GM21360 (cell line): ENCODE measurements around the gene PGPEP1.
"Not testable (repeated sequence)": the region's sequence is repeated elsewhere in the genome, so short reads cannot be mapped to it uniquely, and the experiment has no call there.

Experiments used
- ATAC-seq: cut with Tn5 transposase; IDR thresholded peaks from one replicate; pipeline ENCODE4 v1.9.1; 2021; ENCODE audit warnings: mild to moderate bottlenecking, moderate library complexity; ENCODE audit not compliant: unreplicated experiment

Gene PGPEP1

DNA sequence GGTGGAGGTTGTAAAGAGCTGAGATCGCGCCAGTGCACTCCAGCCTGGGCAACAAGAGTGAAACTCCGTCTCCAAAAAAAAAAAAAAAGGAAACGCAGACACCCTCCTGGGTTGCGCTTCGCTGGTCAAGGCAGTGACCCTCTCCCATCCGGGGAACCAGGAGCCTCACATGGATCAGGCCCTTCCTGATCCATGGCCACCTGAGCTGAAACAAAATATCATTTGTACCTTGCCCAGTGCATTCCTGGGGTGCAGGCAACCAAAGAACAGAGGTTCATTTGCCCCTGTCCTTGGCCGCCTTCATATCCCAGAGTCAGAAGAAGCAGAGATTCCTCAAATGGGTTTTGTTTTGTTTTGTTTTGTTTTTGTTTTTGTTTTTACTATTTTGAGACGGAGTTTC, 9.5 kb upstream of the PGPEP1 start:
- ATAC-seq, result no peak

DNA sequence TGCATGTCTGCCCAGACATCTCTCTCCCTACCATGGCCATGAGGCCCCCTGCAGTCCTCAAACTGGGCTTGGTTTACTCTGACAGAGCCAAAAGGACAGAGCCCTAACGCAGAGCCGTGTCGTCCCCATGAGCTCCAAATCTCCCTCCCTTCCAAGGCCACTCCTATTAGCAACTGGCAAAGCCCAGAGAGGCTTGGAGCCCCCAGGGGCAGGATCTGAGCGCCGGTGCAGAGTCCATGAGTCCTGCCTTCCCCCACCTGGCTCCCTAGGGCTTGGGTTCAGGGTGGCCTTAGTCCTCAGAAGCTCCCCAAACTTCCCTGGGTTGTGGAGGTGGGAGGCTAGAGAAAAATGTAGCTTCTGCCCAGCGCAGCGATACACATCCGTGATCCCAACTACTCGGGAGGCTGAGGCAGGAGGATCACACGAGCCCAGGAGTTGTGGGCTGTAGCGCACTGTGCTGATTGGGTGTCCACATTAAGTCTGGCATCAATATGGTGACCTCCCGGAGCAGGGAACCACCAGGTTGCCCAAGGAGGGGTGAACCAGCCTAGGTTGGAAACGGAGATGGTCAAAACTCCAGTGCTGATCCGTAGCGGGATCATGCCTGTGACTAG, 7.4 kb upstream of the PGPEP1 start:
- ATAC-seq, result no peak

DNA sequence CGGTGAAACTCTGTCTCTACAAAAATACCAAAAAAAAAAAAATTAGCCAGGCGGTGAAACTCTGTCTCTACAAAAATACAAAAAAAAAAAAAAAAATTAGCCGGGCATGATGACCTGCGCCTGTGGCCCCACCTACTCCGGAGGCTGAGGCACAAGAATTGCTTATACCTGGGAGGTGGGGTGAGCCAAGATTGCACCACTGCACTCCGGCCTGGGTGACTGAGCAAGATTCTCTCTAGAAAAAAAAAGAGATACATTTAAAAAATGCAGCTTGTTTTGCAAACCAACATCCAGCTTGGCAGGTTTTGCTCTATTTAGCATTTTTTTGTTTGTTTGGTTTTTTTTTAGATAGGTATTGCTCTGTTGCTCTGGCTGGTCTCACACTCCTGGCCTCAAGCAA, 6.7 kb upstream of the PGPEP1 start:
- ATAC-seq, result no peak

DNA sequence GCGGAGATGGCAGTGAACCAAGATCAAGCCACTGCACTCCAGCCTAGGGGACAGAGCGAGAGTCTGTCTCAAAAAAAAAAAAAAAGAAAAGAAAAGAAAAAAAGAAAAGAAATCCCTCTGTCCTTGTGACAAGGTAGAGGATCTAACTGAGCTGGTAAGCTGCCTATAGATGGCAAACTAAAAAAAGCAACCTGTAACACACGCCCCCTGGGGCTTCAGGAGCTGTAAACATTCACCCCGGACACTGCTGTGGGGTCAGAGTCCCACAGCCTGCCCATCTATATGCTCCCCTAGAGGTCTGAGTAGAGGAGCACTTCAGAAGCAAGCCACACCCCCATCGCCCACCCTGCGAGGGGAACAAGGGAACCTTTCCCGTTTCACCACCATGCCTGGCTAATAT, 4.3 kb upstream of the PGPEP1 start:
- no peak for ATAC-seq

DNA sequence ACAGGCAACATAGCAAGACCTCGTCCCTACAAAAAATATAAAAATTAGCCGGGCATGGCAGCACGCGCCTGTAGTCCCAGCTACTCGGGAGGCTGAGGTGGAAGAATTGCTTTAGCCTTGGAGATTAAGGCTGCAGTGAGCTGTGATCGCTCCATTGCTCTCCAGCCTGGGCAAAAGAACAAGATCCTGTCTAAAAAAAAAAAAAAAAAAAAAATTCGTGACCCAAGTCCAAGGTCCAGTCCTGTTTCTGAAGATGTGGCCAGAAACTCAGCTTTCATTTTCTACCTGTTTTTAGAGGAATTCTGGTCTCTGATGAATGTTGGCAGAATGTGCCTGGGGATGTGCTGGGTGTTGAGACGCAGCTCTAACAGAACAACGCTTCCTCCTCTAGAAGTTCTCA, 1.9 kb upstream of the PGPEP1 start:
- ATAC-seq, result no peak

DNA sequence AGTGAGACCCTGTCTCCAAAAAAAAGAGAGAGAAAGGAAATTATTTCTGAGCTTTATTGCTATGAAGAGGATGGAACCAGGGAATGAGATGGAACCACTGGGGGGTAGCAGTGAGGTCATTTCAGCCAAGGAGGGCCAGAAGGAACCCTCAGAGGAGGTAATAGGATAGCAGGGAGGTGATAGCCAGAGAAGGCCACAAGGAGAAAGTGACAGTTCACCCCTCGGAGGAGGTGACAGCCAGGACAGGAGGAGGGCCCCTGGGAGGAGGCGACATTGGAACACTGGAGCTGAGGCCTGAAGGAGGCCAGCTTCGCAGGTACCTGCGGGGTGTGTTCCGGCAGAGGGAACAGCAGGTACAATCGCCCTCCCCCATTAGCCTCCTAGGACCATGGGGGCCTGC, 675 bp upstream of the PGPEP1 start:
- ATAC-seq, result no peak

DNA sequence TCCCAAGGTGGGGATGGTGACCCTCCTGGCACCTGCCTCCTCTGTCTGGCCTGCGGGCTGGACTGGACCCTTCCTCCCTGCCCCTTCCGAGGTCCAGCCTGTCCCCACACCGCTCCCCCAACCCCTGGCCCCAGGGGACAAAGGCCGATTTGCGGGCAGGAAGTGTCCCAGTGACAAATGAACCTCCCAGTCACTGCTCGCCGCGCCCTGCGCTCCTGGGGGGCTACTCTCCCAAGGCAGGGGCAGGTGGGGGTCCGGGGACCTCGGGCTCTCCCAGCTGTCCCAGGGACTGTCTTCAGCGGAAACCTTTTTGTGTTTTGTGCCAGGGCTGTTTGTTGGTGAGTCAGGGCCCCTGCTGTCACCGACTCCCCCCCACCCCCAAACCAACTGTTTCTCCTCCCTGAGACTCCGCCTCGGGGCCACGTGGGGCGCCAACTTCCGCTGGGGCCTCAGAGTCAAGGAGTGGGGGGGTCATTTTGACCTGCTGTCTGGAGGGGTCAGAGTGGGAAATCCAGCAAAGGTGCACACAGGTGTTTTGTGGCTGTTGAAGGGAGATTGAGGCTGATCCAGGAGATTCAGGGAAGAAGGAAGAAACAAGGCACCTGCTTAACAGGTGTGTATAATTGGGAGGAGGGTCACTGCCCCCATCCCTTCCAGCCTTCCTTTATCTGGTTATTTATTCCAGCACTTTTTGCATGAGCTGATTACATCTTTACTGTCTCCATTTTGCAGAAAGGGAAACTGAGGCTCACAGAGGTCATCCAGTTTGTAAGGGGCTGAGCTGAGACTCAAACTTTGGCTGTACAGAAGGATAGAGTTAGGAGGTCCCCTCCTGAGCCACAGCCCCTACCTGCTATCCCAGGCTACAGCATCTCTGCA, 831 bp downstream of the PGPEP1 start:
- no peak for ATAC-seq

DNA sequence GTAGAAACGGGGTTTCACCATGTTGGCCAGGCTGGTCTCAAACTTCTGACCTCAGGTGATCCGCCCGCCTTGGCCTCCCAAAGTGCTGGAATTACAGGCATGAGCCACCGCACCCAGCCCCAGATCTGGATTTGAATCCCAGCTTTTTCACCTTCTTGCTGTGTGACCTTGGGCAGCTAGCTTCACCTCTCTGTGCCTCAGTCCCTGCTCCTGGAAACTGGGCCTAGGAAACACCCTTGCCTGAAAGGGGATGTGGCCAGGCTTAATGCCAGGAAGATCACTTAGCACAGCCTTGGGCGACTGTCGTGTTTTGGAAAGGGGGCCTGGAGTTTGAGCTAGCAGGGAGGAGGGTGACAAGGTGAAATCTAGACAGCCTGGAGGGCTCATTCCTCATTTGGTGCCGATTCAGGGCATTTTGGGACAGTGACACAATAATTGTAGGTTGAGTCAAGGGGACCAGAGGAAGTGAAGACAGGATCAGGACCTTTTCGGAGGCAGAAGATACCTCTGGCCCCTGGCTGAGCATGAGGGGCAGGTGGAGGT, 1.8 kb downstream of the PGPEP1 start:
- ATAC-seq, result no peak

DNA sequence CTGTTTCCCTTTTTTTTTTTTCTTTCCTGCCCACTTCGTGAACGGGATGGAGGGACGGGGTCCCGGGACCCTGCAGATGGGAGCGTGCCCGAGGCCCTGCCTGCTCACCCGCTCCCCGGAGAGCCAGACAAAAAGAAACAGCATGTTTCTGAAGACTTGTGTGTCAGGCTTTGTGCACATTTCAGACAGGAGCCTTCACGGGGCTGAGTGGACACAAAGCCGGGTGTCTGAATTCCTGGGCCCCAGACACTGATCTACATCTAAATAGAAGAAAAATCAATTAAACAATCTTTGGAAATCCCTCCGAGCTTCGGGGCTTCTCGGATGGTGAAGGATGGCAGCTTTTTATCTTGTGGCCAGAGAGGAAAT, 4.2 kb downstream of the PGPEP1 start:
- ATAC-seq, result no peak

DNA sequence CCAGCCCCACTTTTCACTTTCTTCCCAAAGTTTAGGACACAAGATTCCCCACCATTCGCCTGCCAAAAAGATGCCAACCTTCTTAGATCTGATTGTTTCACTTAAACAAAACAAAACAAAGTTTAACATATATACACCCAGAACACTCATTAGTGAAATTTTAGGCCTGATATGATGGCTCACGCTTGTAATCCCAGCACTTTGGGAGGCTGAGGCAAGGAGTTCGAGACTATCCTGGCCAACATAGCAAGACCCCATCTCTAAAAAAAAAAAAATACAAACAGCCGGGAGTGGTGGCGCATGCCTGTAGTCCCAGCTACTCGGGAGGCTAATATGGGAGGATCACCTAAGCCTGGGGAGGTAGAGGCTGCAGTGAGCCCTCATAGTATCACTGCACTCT, 4.9 kb downstream of the PGPEP1 start:
- no peak for ATAC-seq

DNA sequence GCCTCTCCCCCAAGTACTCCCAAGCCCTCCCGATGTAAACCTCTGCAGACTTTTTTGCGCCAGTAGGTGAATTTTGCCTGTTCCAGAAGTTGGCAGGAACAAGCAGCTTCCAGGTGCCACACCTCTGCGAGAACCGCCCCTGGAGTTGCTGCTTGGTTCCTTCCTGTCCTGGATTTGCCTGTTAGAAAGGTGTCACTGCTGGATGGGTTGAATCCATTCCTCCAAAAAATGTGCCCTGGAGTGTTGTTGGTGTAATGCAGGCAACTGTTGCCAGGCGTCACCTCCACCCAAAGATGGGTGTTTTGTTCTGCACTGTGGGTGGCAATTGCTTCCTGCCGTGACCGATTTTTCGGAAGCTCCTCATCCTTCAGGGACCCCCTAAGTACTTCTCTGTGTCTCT, 5.7 kb downstream of the PGPEP1 start:
- no peak for ATAC-seq

DNA sequence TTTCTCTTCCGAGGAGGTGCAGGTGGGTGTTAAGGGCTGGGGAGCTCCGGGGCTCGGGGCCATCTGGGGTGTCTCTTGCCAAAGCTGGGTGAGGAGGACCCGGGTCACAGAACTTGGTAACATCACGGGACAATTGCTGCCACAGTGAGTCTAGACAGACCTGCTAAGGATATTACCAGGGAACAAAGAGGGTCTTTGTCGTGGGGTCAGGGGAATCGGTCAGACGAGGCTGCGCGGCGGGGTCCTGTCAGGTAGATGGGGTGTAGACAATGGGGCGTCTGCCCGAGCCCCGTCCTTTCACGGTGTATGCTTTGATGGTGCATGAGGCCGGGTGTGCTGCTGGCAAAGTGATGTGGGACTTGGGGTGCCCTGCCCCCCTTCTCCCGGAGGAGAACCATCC, 7.8 kb downstream of the PGPEP1 start:
- no peak for ATAC-seq

DNA sequence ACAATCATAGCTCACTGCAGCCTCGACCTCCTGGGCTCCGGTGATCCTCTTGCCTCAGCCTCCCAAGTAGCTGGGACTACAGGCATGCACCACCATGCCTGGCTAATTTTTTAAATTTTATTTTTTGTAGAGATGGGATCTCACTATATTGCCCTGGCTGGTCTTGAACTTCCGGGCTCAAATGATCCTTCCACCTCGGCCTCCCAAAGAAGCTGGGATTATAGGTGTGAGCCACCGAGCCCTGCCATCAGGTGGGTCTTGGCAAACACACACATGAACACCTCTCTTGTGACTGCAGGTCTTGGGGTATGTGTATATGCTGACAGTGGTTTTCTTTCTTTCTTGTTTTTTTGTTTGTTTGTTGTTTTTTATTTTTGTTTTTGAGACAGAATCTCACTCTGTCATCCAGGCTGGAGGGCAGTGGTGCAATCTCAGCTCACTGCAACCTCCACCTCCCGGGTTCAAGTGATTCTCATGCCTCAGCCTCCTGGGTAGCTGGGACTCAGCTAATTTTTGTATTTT, 8.5 kb downstream of the PGPEP1 start:
- not testable (repeated sequence) for ATAC-seq

DNA sequence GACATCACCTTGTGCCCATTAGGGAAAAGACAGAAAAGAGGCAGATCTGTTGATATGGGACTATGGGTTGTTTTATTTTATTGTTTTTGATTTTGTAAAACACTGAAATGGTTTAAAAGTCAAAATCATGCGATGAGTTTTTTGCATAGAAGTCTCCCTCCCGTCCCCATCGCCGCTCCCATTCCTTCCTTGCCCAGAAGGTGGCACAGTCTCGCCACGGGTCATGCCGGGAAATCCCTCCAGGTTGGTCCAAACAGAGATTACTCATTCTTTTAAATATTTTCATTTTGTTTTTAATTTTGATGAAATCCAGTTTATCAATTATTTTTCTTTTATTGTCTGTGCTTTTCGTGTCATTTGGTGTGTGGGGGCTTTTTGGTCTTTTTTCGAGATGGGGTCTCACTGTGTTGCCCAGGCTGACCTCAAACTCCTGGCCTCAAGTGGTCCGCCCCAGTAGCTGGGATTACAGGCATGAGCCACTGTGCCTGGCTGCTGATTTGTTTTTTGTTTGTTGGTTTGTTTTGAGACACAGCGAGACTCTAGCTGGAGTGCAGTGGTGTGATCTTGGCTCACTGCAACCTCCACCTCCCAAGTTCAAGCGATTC, 9.2 kb downstream of the PGPEP1 start:
- ATAC-seq, result no peak

DNA sequence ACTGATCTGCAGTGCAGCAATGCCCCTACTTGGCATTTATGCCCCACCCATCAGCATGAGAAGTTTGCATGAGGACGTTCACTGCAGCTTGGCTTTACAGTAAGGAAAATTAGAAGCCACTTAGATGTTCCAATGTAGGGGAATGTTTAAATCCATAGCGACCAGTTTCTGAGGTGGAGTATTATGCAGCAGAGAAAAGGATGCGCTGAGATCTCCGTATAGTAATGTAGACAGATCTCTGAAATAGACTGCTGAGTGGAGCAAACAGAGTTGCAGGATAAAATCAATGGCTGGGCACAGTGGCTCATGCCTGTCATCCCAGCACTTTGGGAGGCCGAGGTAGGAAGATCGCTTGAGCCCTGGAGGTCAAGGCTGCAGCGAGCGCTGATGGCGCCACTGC, 10.1 kb downstream of the PGPEP1 start:
- no peak for ATAC-seq

DNA sequence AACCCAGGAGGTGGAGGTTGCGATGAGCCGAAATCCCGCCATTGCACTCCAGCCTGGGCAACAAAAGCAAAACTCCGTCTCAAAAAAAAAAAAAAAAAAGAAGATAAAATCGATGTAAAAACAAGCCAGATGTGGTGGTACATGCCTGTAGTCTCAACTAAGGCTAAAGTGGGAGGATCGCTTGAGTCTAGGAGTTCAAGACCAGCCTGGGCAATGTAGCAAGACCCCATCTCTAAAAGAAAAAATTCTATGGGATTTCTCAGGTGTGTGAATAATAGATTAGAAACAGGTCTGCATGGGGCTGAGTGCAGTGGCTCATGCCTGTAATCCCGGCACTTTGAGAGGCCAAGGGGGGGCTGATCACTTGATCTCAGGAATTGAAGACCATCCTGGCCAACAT, 11.1 kb downstream of the PGPEP1 start:
- ATAC-seq, result no peak

DNA sequence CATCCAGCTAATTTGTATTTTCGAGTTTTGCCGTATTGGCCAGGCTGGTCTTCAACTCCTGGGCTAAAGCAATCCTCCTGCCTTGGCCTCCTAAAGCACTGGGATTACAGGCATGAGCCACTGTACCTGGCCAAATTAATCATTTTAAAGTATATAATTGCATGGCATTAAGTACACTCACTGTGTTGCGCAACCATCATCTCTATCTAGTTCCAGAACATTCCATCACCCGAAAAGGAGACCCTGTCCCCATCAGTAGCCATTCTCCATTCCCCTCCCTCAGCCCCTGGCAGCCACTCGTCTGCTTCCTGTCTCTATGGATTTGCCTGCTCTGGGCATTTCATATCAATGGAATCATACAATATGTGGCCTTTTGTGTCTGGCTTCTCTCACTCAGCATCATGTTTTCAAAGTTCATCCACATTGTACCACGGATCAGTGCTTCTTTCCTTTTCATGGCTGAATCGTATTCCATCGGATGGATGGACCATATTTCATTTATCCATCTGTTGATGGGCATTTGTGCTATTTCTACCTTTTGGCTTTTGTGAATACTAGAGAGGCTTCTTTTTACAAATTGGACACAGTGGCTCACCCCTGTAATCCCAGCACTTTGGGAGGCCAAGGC, 13.1 kb downstream of the PGPEP1 start:
- ATAC-seq, result no peak

DNA sequence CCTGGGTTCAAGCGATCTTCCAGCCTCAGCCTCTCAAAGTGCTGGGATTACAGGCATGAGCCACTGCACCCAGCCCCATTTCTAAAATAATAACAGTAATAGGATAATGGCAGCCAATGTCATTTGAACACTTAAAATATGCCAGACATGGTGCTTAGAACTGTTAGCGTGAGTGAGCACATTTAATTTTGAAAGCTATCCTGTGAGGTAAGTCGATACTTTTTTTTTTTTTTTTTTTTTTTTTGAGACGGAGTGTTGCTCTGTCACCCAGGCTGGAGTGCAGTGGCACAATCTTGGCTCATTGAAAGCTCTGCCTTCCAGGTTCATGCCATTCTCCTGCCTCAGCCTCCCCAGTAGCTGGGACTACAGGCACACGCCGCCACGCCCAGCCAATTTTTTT, 14.3 kb downstream of the PGPEP1 start:
- not testable (repeated sequence) for ATAC-seq

DNA sequence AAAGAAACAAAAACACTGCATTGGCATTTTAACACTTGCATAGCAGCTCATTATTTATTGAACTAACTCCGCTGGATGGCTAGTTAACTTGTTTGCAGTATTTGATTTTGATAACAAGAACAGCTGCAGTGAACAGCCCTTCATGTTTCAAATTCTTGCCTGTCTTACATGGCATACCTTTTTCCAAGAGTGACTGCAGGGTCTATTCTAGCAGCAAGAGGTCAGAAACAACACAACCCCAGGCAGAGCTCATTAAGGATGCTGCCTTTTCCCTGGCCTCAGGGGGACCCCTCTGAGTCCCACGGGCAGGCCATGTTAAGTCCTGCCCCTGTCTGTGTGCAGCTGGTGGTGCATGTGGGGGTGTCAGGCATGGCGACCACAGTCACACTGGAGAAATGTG, 16.6 kb downstream of the PGPEP1 start:
- no peak for ATAC-seq

DNA sequence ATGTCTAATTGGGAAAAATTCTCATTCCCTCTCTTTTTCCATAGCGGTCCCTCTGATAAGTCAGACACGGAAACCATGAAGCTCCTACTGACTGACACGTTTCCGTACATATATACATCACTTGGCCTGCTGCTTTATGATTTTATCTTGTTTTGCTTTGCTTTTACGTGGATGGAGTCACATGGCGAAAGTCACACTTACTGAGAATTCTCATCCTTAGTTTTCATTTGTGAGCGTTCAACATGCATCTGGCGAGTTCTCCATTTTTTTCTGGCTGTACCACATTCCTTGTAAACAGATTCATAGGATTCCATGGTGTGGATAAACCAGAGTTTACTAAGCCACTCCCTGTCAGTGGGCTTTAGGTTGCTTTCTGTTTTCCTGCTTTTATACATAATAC, 21.2 kb downstream of the PGPEP1 start:
- no peak for ATAC-seq

DNA sequence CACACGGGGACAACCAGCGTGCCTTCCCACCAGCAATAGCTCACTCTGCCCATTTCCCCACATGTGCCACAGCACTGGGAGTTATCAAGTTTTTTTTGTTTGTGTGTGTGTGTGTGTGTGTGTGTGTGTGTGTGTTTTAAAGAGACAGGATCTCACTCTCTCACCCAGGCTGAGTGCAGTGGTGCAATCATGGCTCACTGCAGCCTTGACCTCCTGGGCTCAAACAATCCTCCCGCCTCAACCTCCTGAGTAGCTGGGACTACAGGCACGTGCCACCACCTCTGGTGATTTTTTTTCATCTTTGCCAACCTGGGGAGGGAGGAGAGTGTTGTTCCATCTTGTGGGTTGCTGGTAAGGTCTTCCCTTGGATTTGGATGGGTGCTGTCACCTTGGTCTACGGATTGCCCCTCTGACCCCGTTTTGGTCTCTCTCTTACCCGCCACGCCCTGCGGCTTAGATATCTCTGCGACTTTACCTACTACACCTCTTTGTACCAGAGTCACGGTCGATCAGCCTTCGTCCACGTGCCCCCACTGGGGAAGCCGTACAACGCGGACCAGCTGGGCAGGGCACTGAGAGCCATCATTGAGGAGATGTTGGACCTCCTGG, 22.6 kb downstream of the PGPEP1 start:
- ATAC-seq, result no peak
